HepG2 (cell line): ENCODE data around the gene STUM. TPM values are rescaled to one million over a fixed set of nuclear protein-coding genes. Genes with fewer than 3 reads are reported as not detected.

ENCODE experiments used
- ATAC-seq: fragments of 200-7000 bp; cut with Tn5 transposase; 3 replicates; pipeline ENCODE4 v1.9.1; 2020; ENCODE audit warnings: mild to moderate bottlenecking, moderate library complexity
- BruUV-seq: library from RNA; stranded (reverse); fragments of 400-500 nt; replicated peaks from 2 replicates; lab custom pipeline; 2021; lab: Mats Ljungman, UMichigan
- CTCF ChIA-PET: fragments of 300-600 bp; formaldehyde crosslinking; extraction: SDS; loops from one replicate; lab custom pipeline; 2021; ENCODE audit warnings: low total read pairs, inconsistent platforms, low intra/inter-chr PET ratio; lab: Yijun Ruan, JAX
- POLR2A ChIA-PET: fragments of 350-600 bp; sonication (Branson Sonifier 250); formaldehyde crosslinking; loops from one replicate; lab custom pipeline; 2020; ENCODE audit warnings: antibody characterized with exemption, inconsistent platforms; lab: Yijun Ruan, JAX
- DNase-seq: peaks from one replicate; pipeline ENCODE4 v3.0.0-alpha.2; 2015; ENCODE audit warnings: low spot score
- FAIRE-seq: peaks from 3 replicates; lab custom pipeline; 2011; peaks lifted over from hg19 to GRCh38; lab: Jason Lieb, UNC
- H2AFZ ChIP-seq: one replicate; pipeline ENCODE4 v1.6.1; 2011; ENCODE audit warnings: low read length, inconsistent platforms
- H3K27ac ChIP-seq: fragments of 300-600 bp; 3 replicates; pipeline ENCODE4 v1.8.0; 2011; ENCODE audit warnings: mixed run types, mild to moderate bottlenecking, mixed read lengths, low read length, inconsistent platforms; ENCODE audit not compliant: insufficient read depth; ENCODE audit errors: extremely low read length
- H3K27me3 ChIP-seq, 2 experiments: fragments of 200-600 bp in 1 of 2; 2 replicates in 1 of 2; 3 replicates in 1 of 2; pipeline versions ENCODE4 v1.6.0 to v1.8.0; 2011; ENCODE audit warnings: low read length in 2 of 2, mild to moderate bottlenecking in 2 of 2, moderate library complexity in 2 of 2, inconsistent platforms in 1 of 2; ENCODE audit not compliant: insufficient read depth in 2 of 2, control insufficient read depth in 1 of 2
- H3K36me3 ChIP-seq, 2 experiments: fragments of 200-600 bp in 1 of 2; replicated peaks in 1 of 2; 2 replicates in 1 of 2; 3 replicates in 1 of 2; pipeline versions ENCODE4 v1.5.1 to v1.8.0; 2011; ENCODE audit warnings: low read length in 2 of 2, inconsistent platforms in 1 of 2; ENCODE audit not compliant: insufficient read depth in 2 of 2, control insufficient read depth in 1 of 2
- H3K4me1 ChIP-seq: 2 replicates; pipeline ENCODE4 v1.5.1; 2012; ENCODE audit warnings: low read length, inconsistent platforms; ENCODE audit not compliant: insufficient read depth
- H3K4me2 ChIP-seq: 2 replicates; pipeline ENCODE4 v1.6.0; 2011; ENCODE audit warnings: low read depth, low read length, inconsistent platforms
- H3K4me3 ChIP-seq, 3 experiments: fragments of 200-600 bp in 1 of 3; sonication (generic), shearing (Covaris generic) in 1 of 3; replicated peaks in 1 of 3; 2 replicates each; pipeline ENCODE4 v1.5.1; 2011 to 2016; ENCODE audit warnings: low read length in 3 of 3, inconsistent platforms in 2 of 3, low read depth in 2 of 3, mild to moderate bottlenecking in 2 of 3, control low read depth in 1 of 3, mixed read lengths in 1 of 3; ENCODE audit not compliant: insufficient read depth in 1 of 3
- H3K79me2 ChIP-seq: one replicate; pipeline ENCODE4 v1.6.1; 2011; ENCODE audit warnings: low read length, inconsistent platforms; ENCODE audit not compliant: insufficient read depth
- H3K9ac ChIP-seq: 2 replicates; pipeline ENCODE4 v1.6.0; 2011; ENCODE audit warnings: mild to moderate bottlenecking, low read depth, low read length, inconsistent platforms; ENCODE audit not compliant: insufficient read depth
- H3K9me3 ChIP-seq: 2 replicates; pipeline ENCODE4 v1.5.1; 2012; ENCODE audit warnings: mild to moderate bottlenecking, low read length
- H4K20me1 ChIP-seq: 2 replicates; pipeline ENCODE4 v1.6.0; 2011; ENCODE audit warnings: inconsistent platforms, mild to moderate bottlenecking, low read length, moderate library complexity; ENCODE audit not compliant: insufficient read depth
- ARNT ChIP-seq: fragments of 450-650 bp; IDR thresholded peaks from 2 replicates; pipeline ENCODE4 v1.6.1; 2017
- ATRX ChIP-seq: sonication (generic); formaldehyde crosslinking; IDR thresholded peaks from 2 replicates; pipeline ENCODE4 v1.4.0; 2020; ENCODE audit warnings: missing genetic modification reagents, borderline replicate concordance
- EED ChIP-seq: sonication (generic); formaldehyde crosslinking; IDR thresholded peaks from 2 replicates; pipeline ENCODE4 v1.5.0; 2020; ENCODE audit warnings: mild to moderate bottlenecking, missing genetic modification reagents
- KAT8 ChIP-seq: IDR thresholded peaks from 2 replicates; pipeline ENCODE4 v1.6.1; 2016; ENCODE audit warnings: missing genetic modification reagents, missing compliant biosample characterization
- LCORL ChIP-seq, 2 experiments: fragments of 450-650 bp in 1 of 2; sonication (generic) in 1 of 2; formaldehyde crosslinking in 1 of 2; IDR thresholded peaks; 2 replicates each; pipeline versions ENCODE4 v1.5.0 to v1.6.1; 2017 to 2020; ENCODE audit warnings: antibody characterized with exemption in 1 of 2, missing genetic modification reagents in 1 of 2
- MXD4 ChIP-seq: IDR thresholded peaks from 2 replicates; pipeline ENCODE4 v1.6.1; 2016; ENCODE audit warnings: mild to moderate bottlenecking, missing biosample characterization, missing genetic modification reagents
- NFKBIZ ChIP-seq: IDR thresholded peaks from 2 replicates; pipeline ENCODE4 v1.6.1; 2018; ENCODE audit warnings: missing genetic modification reagents, missing compliant biosample characterization
- NR1H2 ChIP-seq: sonication (generic); formaldehyde crosslinking; IDR thresholded peaks from 2 replicates; pipeline ENCODE4 v1.8.1; 2022; ENCODE audit warnings: low read depth, missing genetic modification reagents, borderline replicate concordance
- PAWR ChIP-seq: sonication (generic); formaldehyde crosslinking; IDR thresholded peaks from 2 replicates; pipeline ENCODE4 v1.4.0; 2020; ENCODE audit warnings: missing genetic modification reagents, mild to moderate bottlenecking, borderline replicate concordance
- SP2 ChIP-seq: sonication (generic); formaldehyde crosslinking; IDR thresholded peaks from 2 replicates; pipeline ENCODE4 v1.5.1; 2020; ENCODE audit warnings: mild to moderate bottlenecking, missing genetic modification reagents
- ZBTB1 ChIP-seq: sonication (generic); formaldehyde crosslinking; IDR thresholded peaks from 2 replicates; pipeline ENCODE4 v1.4.0; 2020; ENCODE audit warnings: missing genetic modification reagents, borderline replicate concordance
- ZFP90 ChIP-seq: sonication (generic); formaldehyde crosslinking; IDR thresholded peaks from 2 replicates; pipeline ENCODE4 v1.8.0; 2022; ENCODE audit warnings: missing genetic modification reagents, mild to moderate bottlenecking, inconsistent platforms, borderline replicate concordance
- ZNF746 ChIP-seq: sonication (generic); formaldehyde crosslinking; IDR thresholded peaks from 2 replicates; pipeline ENCODE4 v1.8.0; 2022; ENCODE audit warnings: mild to moderate bottlenecking, missing genetic modification reagents
- WGBS: methylation state at CpG from one replicate; pipeline ENCODE4 v1.1.6; 2017; ENCODE audit warnings: low lambda C conversion rate; 5-methylcytosine and 5-hydroxymethylcytosine counted together
- in situ Hi-C: cut with HindIII; loops from 2 replicates; pipeline ENCODE4 v1.10.0; 2017; ENCODE audit warnings: low pct_unique_long_range_greater_than_20kb; ENCODE audit not compliant: extremely low pct_ligation_motif_present
- intact Hi-C: fragments of 100-400 bp; cut with micrococcal nuclease; formaldehyde crosslinking; loops from one replicate; pipeline ENCODE4 v1.10.0; 2022; ENCODE audit not compliant: unreplicated experiment
- polyA plus RNA-seq, 8 experiments: library from polyadenylated mRNA; depleted of rRNA in 3 of 8; stranded (reverse) in 7 of 8; unstranded in 1 of 8; fragments of >200 nt; fragmentation: Illumina TruSeq in 4 of 8; extraction: Trizol in 4 of 8; gene quantifications; 2 replicates each; pipeline versions ENCODE4 v1.2.1 to v1.2.3, GENCODE V29; 2011 to 2016; ENCODE audit warnings: low read depth in 4 of 8, missing spikeins in 1 of 8, mixed read lengths in 1 of 8; ENCODE audit not compliant: insufficient read depth in 1 of 8
- total RNA-seq, 5 experiments: library from RNA; depleted of rRNA; stranded (reverse); fragments of >200 nt; fragmentation: Illumina TruSeq; extraction: Trizol; gene quantifications; 2 replicates each; pipeline ENCODE4 v1.2.3, GENCODE V29; 2016; ENCODE audit warnings: low read depth in 1 of 5
- TF ChIP-seq, protein P1 (sequence below): sonication (generic); formaldehyde crosslinking; IDR thresholded peaks from 2 replicates; pipeline ENCODE4 v1.4.0; 2020; ENCODE audit warnings: missing genetic modification reagents

STUM gene
- total and polyA plus RNA-seq, 2 of the 13 experiments (the other 11 are each of a cell fraction or from before 2014, with no cell fraction given): not detected

DNA sequence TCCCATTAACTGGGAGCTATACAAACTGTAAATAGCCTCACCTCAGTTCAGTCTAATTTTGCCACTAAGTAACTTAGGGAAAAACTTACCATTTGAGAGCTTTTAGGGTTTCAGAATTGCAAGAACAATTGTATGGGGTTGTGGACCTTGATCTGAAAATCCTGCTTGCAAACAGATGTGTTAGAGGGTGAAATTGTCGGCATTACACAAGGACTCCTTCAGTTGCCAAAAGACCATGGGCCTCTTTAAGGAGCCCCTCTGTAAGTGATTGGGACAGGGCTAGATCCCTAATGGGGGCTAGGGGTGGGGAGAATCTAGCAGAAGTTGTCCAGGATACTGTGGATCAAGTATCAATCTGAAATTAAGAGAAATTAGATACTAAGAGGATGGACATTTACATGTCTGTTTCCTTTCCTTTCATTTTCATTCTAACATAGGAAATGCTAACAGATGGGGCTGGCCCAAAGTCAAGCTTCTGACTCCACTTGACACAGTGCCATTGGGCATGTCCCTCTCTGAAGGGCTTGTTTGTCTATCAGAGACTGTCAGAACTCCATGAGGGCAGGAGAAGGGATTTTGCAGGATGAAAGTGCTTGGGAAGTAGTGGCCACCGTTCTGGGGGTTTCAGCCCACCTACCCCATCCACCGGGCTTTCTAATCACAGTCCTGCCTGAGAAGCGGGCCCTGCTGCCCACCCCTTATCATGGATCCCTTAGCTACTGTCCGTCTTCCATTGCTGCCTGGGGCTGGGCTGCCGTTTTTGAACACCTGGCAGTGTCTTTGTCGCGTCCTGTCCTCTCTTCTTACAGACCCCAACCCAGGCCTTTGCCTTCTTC lies 54.7 kb downstream of the STUM start:
- WGBS: 41% methylated on average over 7 of the region's 8 CpGs
- POLR2A ChIA-PET: no interaction called here
- H3K27me3 ChIP-seq: peaks cover 4 to 29% of the 10 kb centered on the region in 2 experiments; a peak in 4 of 5 replicates
- CTCF ChIA-PET: no interaction called here
- H3K27ac ChIP-seq: no peak overlapping the region
- in situ Hi-C loops: loop anchor here (10.0 kb wide), 1 partner anchor 178 kb away; no protein-coding TSS in a partner anchor
- ATAC-seq (no peak), FAIRE-seq (no peak), DNase-seq (no peak)
- H3K79me2 ChIP-seq: no peaks in the 10 kb centered on the region
- TF ChIP-seq, protein P1, sequence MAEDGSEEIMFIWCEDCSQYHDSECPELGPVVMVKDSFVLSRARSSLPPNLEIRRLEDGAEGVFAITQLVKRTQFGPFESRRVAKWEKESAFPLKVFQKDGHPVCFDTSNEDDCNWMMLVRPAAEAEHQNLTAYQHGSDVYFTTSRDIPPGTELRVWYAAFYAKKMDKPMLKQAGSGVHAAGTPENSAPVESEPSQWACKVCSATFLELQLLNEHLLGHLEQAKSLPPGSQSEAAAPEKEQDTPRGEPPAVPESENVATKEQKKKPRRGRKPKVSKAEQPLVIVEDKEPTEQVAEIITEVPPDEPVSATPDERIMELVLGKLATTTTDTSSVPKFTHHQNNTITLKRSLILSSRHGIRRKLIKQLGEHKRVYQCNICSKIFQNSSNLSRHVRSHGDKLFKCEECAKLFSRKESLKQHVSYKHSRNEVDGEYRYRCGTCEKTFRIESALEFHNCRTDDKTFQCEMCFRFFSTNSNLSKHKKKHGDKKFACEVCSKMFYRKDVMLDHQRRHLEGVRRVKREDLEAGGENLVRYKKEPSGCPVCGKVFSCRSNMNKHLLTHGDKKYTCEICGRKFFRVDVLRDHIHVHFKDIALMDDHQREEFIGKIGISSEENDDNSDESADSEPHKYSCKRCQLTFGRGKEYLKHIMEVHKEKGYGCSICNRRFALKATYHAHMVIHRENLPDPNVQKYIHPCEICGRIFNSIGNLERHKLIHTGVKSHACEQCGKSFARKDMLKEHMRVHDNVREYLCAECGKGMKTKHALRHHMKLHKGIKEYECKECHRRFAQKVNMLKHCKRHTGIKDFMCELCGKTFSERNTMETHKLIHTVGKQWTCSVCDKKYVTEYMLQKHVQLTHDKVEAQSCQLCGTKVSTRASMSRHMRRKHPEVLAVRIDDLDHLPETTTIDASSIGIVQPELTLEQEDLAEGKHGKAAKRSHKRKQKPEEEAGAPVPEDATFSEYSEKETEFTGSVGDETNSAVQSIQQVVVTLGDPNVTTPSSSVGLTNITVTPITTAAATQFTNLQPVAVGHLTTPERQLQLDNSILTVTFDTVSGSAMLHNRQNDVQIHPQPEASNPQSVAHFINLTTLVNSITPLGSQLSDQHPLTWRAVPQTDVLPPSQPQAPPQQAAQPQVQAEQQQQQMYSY (CRISPR knock-in tag): no peak
- TF ChIP-seq SP2 (CRISPR knock-in tag): no peak
- no peak for TF ChIP-seq MXD4
- no peak for TF ChIP-seq NR1H2 (CRISPR knock-in tag)
- TF ChIP-seq LCORL (IDR thresholded peaks at IDR 0.05): no peak
- TF ChIP-seq LCORL (CRISPR knock-in tag; IDR thresholded peaks at IDR 0.05): no peak
- TF ChIP-seq PAWR (CRISPR knock-in tag): no peak
- TF ChIP-seq KAT8: no peak
- TF ChIP-seq ZFP90 (CRISPR knock-in tag): no peak
- TF ChIP-seq ARNT: no peak
- TF ChIP-seq NFKBIZ (CRISPR knock-in tag): no peak
- no peak for TF ChIP-seq ATRX
- no peak for TF ChIP-seq ZBTB1
- TF ChIP-seq EED: no peak
- no peak for TF ChIP-seq ZNF746 (CRISPR knock-in tag)
- BruUV-seq: no TSS peak
- H3K36me3 ChIP-seq: no peaks in the 10 kb centered on the region
- H4K20me1 ChIP-seq: no peaks in the 10 kb centered on the region
- peaks cover 12% of the 10 kb centered on the region for H3K4me1 ChIP-seq
- intact Hi-C loops: loop anchor here (10.0 kb wide), 1 partner anchor 178 kb away; no protein-coding TSS in a partner anchor
- no peaks in the 10 kb centered on the region for H3K9me3 ChIP-seq
- peak overlapping the region; percentile 11; the same call in 1 of the 2 replicates for H3K4me2 ChIP-seq
- H3K4me3 ChIP-seq: no peak overlapping the region
- no peak overlapping the region for H2AFZ ChIP-seq
- H3K9ac ChIP-seq: no peak overlapping the region
